GM10248 (cell line): ENCODE results near the gene EML6.

Source experiments
- CTCF ChIA-PET: fragments of 300-600 bp; sonication (Branson Sonifier 250); formaldehyde crosslinking; extraction: SDS; loops from one replicate; lab custom pipeline; 2021; ENCODE audit warnings: antibody characterized with exemption; lab: Yijun Ruan, JAX
- POLR2A ChIA-PET: fragments of 350-650 bp; sonication (Branson Sonifier 250); formaldehyde crosslinking; extraction: SDS; loops from one replicate; lab custom pipeline; 2020; ENCODE audit warnings: antibody characterized with exemption; lab: Yijun Ruan, JAX
- DNase-seq: peaks from one replicate; pipeline ENCODE4 v3.0.0; 2012; ENCODE audit errors: extremely low spot score
- TF ChIP-seq, protein P1 (sequence below): IDR thresholded peaks from 2 replicates; pipeline ENCODE4 v1.5.1; 2012; ENCODE audit warnings: mild to moderate bottlenecking, low read depth; ENCODE audit errors: extremely low read depth, missing control alignments, control extremely low read depth

EML6 gene

DNA sequence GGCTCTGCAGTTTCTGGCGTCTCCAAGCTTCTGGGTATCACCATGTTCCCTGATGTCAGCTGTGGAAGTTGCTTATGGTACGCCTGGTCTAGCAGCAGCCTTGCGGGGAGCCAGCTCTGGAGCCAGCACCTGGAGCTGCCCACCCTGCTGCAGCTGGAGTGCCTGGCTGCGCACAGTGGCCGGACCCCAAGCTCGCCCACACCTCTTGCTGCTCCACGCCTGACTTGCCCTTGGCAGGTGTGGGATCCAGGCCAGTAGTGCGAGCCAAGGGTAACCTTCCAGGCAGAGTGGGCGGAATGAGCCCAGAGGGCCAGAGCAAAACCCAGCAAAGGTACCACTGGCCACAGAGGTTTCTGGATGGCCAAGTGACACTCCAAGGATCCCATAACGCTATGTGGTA lies 13.2 kb upstream of the EML6 start:
- CTCF ChIA-PET, result interaction anchor here (1.0 to 7.0 kb wide), 6 partner anchors 27 to 603 kb away, joined by 3 to 105 read pairs (median 8); no protein-coding TSS in a partner anchor
- POLR2A ChIA-PET, result interaction anchor here (0.6 kb wide), 1 partner anchor 632 kb away, joined by 3 read pairs; no protein-coding TSS in a partner anchor
- TF ChIP-seq, protein P1, sequence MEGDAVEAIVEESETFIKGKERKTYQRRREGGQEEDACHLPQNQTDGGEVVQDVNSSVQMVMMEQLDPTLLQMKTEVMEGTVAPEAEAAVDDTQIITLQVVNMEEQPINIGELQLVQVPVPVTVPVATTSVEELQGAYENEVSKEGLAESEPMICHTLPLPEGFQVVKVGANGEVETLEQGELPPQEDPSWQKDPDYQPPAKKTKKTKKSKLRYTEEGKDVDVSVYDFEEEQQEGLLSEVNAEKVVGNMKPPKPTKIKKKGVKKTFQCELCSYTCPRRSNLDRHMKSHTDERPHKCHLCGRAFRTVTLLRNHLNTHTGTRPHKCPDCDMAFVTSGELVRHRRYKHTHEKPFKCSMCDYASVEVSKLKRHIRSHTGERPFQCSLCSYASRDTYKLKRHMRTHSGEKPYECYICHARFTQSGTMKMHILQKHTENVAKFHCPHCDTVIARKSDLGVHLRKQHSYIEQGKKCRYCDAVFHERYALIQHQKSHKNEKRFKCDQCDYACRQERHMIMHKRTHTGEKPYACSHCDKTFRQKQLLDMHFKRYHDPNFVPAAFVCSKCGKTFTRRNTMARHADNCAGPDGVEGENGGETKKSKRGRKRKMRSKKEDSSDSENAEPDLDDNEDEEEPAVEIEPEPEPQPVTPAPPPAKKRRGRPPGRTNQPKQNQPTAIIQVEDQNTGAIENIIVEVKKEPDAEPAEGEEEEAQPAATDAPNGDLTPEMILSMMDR, result no peak
- no peak for DNase-seq

DNA sequence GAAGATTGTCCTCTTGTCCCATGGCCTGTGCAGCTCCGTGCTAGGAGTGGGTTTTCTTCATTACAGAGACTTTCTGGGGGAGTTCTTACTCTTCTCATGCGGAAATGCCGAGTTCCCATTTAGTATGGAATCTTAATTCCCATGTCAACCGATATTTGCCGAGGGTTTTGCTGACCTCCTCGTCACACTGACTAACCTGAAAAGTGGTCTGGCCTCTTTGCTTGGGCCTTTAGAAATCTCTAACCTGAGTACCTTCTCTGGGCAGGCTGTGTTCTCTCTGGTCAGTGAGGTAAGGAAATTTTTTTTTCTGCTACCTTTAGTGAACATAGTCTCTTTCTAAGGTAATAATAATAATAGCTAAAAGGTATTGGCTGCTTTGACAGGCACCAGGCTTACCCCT lies 10.9 kb upstream of the EML6 start:
- TF ChIP-seq, protein P1, result no peak
- DNase-seq, result no peak
- CTCF ChIA-PET, result no interaction called here
- POLR2A ChIA-PET, result no interaction called here

DNA sequence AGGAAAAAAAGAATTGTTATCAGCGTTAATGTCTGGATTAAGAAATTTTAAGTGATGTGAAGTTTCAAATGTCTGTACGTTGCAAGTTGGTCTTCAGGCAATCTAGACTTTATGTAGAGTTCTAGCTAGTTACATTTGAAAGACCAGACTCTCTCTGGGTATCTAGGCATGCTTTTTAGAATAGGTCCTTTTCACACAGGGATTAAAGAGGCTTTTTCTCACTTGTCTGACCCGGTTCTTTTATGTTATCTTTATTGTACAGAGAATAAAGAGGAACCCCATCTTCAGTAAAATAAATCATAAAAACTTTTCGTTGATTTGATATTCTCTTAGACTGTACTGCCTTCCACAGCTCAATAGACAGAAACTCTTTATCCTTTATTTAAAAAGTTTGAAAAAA lies 8.5 kb upstream of the EML6 start:
- ChIA-PET POLR2A (no interaction called here), CTCF (interaction anchor here (0.9 to 1.2 kb wide), 2 partner anchors 10 to 124 kb away, joined by 3 read pairs; no protein-coding TSS in a partner anchor)
- TF ChIP-seq, protein P1, result no peak
- DNase-seq, result no peak

DNA sequence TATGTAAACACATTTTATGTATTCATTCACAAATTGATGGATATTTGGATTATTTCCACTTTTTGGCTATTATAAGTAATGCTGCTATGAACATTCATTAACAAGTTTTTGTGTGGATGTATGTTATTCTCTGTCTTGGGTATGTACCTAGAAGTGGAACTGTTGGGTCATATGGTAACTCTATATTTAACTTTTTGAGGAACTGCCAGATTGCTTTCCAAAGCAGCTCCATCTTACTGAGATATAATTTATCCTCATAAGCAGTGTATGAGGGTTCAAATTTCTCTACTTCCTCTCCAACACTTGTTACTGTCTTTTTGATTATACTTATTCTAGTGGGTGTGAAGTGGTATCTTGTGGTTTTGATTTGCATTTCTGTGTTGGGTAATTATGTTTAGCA lies 7.1 kb upstream of the EML6 start:
- ChIA-PET CTCF (interaction anchor here (0.8 to 1.5 kb wide), 2 partner anchors 12 to 50 kb away, joined by 3 to 6 read pairs; no protein-coding TSS in a partner anchor), POLR2A (no interaction called here)
- DNase-seq, result no peak
- TF ChIP-seq, protein P1, result no peak

DNA sequence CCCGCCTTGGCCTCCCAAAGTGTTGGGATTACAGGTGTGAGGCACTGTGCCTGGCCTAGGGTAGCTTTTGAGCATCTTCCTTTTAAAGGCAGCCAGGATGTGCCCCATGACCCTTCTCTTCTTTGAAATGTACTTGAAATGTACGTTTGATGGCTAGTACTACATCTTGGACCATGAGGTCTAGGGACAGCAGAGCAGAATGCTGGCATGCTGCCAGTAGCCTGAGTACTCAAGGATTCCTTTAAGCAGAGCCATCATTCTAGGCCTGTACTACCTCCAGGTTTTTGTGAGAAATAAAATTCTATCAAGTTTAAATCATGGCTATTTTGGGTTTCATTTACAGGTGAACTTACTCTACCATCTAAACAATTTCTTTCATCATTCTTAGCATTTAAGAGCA lies 2.9 kb upstream of the EML6 start:
- POLR2A ChIA-PET, result no interaction called here
- TF ChIP-seq, protein P1, result no peak
- DNase-seq, result no peak
- CTCF ChIA-PET, result interaction anchor here (1.0 kb wide), 1 partner anchor 16 kb away, joined by 5 read pairs; no protein-coding TSS in a partner anchor

DNA sequence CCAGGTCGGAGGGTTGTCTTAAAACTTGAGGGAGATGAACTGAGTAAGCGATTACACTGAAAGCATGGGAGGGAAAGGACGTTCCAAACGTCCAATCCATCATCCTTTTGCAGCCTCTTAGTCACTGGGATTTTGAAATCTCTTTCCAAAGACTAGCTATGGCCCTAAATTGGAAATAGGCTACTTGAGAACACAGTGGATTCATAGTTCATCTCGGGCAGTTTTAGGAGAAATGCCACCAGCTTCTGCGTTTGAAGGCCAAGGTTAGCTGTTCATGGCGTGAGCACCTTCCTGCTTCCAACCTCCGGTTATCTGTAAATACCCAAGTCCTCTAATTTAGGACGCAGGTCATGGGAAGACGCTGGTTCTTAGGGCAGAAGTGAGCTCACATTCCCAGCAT lies 821 bp upstream of the EML6 start:
- TF ChIP-seq, protein P1, result no peak
- DNase-seq, result no peak
- CTCF ChIA-PET, result interaction anchor here (0.6 to 1.9 kb wide), 9 partner anchors 13 to 444 kb away, joined by 3 to 8 read pairs (median 4); no protein-coding TSS in a partner anchor
- POLR2A ChIA-PET, result no interaction called here
